Measurements from ENCODE around the gene SUGCT. TPM values are rescaled to one million over a fixed set of nuclear protein-coding genes. Genes with fewer than 3 reads are reported as not detected.

Gene SUGCT
- total and polyA plus RNA-seq, 10 donors: 1.4 to 13.6 (median 2.5) TPM

DNA sequence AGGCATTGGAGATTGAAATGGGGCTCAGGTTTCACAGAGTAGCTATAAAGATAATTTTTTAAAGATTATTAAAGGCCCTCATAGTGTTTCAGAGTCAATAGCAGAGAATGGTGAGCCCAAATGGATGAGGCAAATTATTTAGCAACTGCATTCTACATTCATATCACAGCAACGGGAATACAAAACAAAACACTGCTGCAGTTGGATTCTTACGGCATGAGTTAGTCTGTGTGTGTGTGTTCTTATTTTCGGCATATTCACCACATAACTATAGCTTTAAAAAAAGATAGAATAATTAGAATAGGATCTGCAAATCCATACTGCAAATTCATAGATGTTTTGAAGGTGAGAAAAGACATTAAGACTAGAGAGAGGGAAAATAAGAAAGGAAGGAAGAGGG lies 66.0 kb downstream of the SUGCT start:
- intact Hi-C loops (cut with DNase I; ENCODE audit: low total_unique reads): no loop called here
- Histone ChIP-seq H3K27me3 (replicated peaks in 1 of 7) (no peaks in the 10 kb centered on the region), H3K4me1 (no peaks in the 10 kb centered on the region), H3K36me3 (no peaks in the 10 kb centered on the region), H3K4me3 (no peak overlapping the region), H3K9me3 (no peaks in the 10 kb centered on the region), H3K27ac (no peak overlapping the region)
- DNase-seq: no peak
- WGBS, 5 donors: 81 to 93% (median 87%) methylated on average over 3 of the region's 3 CpGs
- TF ChIP-seq, protein P1, sequence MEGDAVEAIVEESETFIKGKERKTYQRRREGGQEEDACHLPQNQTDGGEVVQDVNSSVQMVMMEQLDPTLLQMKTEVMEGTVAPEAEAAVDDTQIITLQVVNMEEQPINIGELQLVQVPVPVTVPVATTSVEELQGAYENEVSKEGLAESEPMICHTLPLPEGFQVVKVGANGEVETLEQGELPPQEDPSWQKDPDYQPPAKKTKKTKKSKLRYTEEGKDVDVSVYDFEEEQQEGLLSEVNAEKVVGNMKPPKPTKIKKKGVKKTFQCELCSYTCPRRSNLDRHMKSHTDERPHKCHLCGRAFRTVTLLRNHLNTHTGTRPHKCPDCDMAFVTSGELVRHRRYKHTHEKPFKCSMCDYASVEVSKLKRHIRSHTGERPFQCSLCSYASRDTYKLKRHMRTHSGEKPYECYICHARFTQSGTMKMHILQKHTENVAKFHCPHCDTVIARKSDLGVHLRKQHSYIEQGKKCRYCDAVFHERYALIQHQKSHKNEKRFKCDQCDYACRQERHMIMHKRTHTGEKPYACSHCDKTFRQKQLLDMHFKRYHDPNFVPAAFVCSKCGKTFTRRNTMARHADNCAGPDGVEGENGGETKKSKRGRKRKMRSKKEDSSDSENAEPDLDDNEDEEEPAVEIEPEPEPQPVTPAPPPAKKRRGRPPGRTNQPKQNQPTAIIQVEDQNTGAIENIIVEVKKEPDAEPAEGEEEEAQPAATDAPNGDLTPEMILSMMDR (IDR thresholded peaks at IDR 0.05 in 8 of 11, conservative IDR thresholded peaks at IDR 0.05 in 3 of 11): no peak
- no peak for TF ChIP-seq POLR2AphosphoS5 (IDR thresholded peaks at IDR 0.05)

DNA sequence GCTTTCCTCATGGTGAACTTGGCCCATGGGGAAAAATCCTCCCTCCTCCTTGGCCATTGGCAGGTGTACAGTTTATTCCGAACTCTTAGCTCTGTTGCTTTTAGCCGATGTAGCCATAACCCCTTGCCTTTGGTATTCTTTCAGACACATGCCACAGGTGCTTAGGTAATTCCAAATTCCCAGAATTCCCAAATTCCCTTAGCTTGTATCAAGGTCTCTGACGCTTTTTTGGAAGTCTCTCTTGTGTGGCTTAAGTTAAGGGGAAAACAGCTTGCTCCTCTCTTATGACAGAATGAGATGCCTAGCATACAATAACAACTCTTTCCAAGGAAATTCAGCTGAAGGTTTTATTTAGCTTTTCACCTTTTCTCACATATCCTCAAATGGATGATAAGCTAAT lies 68.0 kb downstream of the SUGCT start:
- intact Hi-C loops (cut with DNase I; ENCODE audit: low total_unique reads): no loop called here
- H3K27me3 ChIP-seq (replicated peaks in 1 of 7): no peaks in the 10 kb centered on the region
- no peaks in the 10 kb centered on the region for H3K4me1 ChIP-seq
- no peak overlapping the region for H3K4me3 ChIP-seq
- no peaks in the 10 kb centered on the region for H3K9me3 ChIP-seq
- no peak overlapping the region for H3K27ac ChIP-seq
- DNase-seq: no peak
- TF ChIP-seq, protein P1 (IDR thresholded peaks at IDR 0.05 in 8 of 11, conservative IDR thresholded peaks at IDR 0.05 in 3 of 11): no peak
- no peak for TF ChIP-seq POLR2AphosphoS5 (IDR thresholded peaks at IDR 0.05)
- no peak for TF ChIP-seq POLR2A (IDR thresholded peaks at IDR 0.05)
- WGBS, 5 donors: 87 to 97% (median 93%) methylated on average over 3 of the region's 3 CpGs
- H3K36me3 ChIP-seq: no peaks in the 10 kb centered on the region

DNA sequence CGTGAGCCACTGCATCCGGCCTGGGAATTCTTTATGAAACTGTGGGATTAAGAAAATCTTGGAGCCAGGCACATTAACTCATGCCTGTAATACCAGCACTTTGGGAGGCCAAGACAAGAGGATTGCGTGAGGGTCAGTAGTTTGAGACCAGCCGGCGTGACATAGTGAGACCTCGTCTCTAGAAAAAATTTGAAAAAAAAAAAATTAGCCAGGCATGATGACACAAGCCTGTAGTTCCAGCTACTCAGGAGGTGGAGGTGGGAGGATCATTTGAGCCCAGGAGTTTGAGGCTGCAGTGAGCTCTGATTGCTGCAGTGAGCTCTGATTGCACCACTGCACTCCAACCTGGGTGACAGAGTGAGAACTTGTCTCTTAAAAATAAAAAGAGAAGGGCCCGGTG lies 69.8 kb downstream of the SUGCT start:
- no peaks in the 10 kb centered on the region for H3K27me3 ChIP-seq (replicated peaks in 1 of 7)
- 92 to 98% (median 95%) methylated on average over 7 of the region's 7 CpGs for WGBS, 5 donors
- H3K9me3 ChIP-seq: no peaks in the 10 kb centered on the region
- intact Hi-C loops (cut with DNase I; ENCODE audit: low total_unique reads): no loop called here
- no peak overlapping the region for H3K4me3 ChIP-seq
- no peaks in the 10 kb centered on the region for H3K4me1 ChIP-seq
- no peak overlapping the region for H3K27ac ChIP-seq
- TF ChIP-seq POLR2A (IDR thresholded peaks at IDR 0.05) (no peak), POLR2AphosphoS5 (IDR thresholded peaks at IDR 0.05) (no peak)
- TF ChIP-seq, protein P1 (IDR thresholded peaks at IDR 0.05 in 8 of 11, conservative IDR thresholded peaks at IDR 0.05 in 3 of 11): no peak
- DNase-seq: no peak
- H3K36me3 ChIP-seq: no peaks in the 10 kb centered on the region

DNA sequence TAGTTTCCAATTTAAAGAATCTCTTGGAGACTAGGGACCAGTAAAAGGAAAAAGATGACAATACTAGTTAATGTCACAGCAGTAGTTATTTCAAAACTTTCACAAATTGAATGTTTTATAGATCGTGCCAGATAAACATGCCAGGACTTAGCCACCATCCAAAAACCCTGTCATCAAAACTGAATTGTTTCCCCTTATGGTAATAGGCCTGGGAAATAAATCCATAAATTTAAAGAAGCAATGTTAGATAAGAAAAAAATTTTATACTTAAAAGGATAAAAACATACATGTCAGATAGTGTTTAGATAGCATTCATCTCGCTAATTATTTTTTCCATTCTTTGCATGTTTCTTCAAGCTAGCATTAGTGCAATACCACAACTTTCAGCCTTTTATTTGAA lies 71.2 kb downstream of the SUGCT start:
- H3K27me3 ChIP-seq (replicated peaks in 1 of 7): no peaks in the 10 kb centered on the region
- WGBS, 5 donors: 87 to 96% (median 92%) methylated on average over 2 of the region's 2 CpGs
- no peaks in the 10 kb centered on the region for H3K4me1 ChIP-seq
- H3K27ac ChIP-seq: no peak overlapping the region
- TF ChIP-seq, protein P1 (IDR thresholded peaks at IDR 0.05 in 8 of 11, conservative IDR thresholded peaks at IDR 0.05 in 3 of 11): no peak
- no peak for TF ChIP-seq POLR2AphosphoS5 (IDR thresholded peaks at IDR 0.05)
- no peak for TF ChIP-seq POLR2A (IDR thresholded peaks at IDR 0.05)
- DNase-seq: no peak
- intact Hi-C loops (cut with DNase I; ENCODE audit: low total_unique reads): no loop called here
- no peaks in the 10 kb centered on the region for H3K36me3 ChIP-seq
- H3K4me3 ChIP-seq: no peak overlapping the region
- H3K9me3 ChIP-seq: no peaks in the 10 kb centered on the region
